Glutamatergic neuron (in vitro differentiated cells): ENCODE results near the gene MYH16. TPM values are rescaled to one million over a fixed set of nuclear protein-coding genes. Genes with fewer than 3 reads are reported as not detected.
"Not testable (repeated sequence)": the region's sequence is repeated elsewhere in the genome, so short reads cannot be mapped to it uniquely, and the experiment has no call there.

ENCODE experiments used
- DNase-seq: peaks from one replicate; pipeline ENCODE4 v3.0.0; 2022
- H3K27ac Mint-ChIP-seq: one replicate; pipeline ENCODE4 v1.8.0; 2020; ENCODE audit warnings: mild to moderate bottlenecking, mixed read lengths, inconsistent platforms; ENCODE audit not compliant: unreplicated experiment
- H3K27me3 Mint-ChIP-seq: one replicate; pipeline ENCODE4 v1.8.0; 2020; ENCODE audit warnings: mild to moderate bottlenecking, moderate library complexity, mixed read lengths, inconsistent platforms; ENCODE audit not compliant: unreplicated experiment
- H3K36me3 Mint-ChIP-seq: one replicate; pipeline ENCODE4 v1.8.0; 2020; ENCODE audit warnings: mild to moderate bottlenecking, mixed read lengths, inconsistent platforms; ENCODE audit not compliant: unreplicated experiment
- H3K4me1 Mint-ChIP-seq: one replicate; pipeline ENCODE4 v1.8.0; 2020; ENCODE audit warnings: mild to moderate bottlenecking, low read depth, mixed read lengths, inconsistent platforms; ENCODE audit not compliant: unreplicated experiment
- H3K4me3 Mint-ChIP-seq: one replicate; pipeline ENCODE4 v1.8.0; 2020; ENCODE audit warnings: mild to moderate bottlenecking, mixed read lengths, inconsistent platforms; ENCODE audit not compliant: unreplicated experiment
- H3K9me3 Mint-ChIP-seq: one replicate; pipeline ENCODE4 v1.8.0; 2020; ENCODE audit warnings: mild to moderate bottlenecking, moderate library complexity, mixed read lengths, inconsistent platforms; ENCODE audit not compliant: unreplicated experiment
- CTCF ChIP-seq: fragments of 200-600 bp; sonication (generic); IDR thresholded peaks from one replicate; pipeline ENCODE4 v1.5.0; 2021; ENCODE audit not compliant: partially characterized antibody, unreplicated experiment
- total RNA-seq: library from RNA; stranded (reverse); fragmentation: NEBNext Ultra II Directional; extraction: Animal tissue kit (Norgen Biotek cat#: 25700); gene quantifications from one replicate; pipeline ENCODE4 v1.2.1, GENCODE V29; 2021; ENCODE audit not compliant: unreplicated experiment

MYH16 gene
- total RNA-seq, 1 donor from 2014 or later: not detected

GRCh38 chr7:99331002-99331401, 58.4 kb downstream of the MYH16 start:
- peaks cover 8% of the 10 kb centered on the region for H3K4me1 Mint-ChIP-seq

GRCh38 chr7:99339595-99339994, 67.0 kb downstream of the MYH16 start:
- H3K27me3 Mint-ChIP-seq: peaks cover 4% of the 10 kb centered on the region
- H3K9me3 Mint-ChIP-seq: no peaks in the 10 kb centered on the region
- no peaks in the 10 kb centered on the region for H3K4me1 Mint-ChIP-seq
- no peak for TF ChIP-seq CTCF
- no peak overlapping the region for H3K27ac Mint-ChIP-seq
- H3K36me3 Mint-ChIP-seq: peaks cover 4% of the 10 kb centered on the region
- H3K4me3 Mint-ChIP-seq: no peak overlapping the region
- DNase-seq: no peak

More at GRCh38 chr7:99331002-99331401, 58.4 kb downstream of the MYH16 start:
- no peaks in the 10 kb centered on the region for H3K36me3 Mint-ChIP-seq
- H3K4me3 Mint-ChIP-seq: no peak overlapping the region
- H3K27me3 Mint-ChIP-seq: peaks cover 9% of the 10 kb centered on the region
- DNase-seq: no peak
- H3K9me3 Mint-ChIP-seq: peaks cover 6% of the 10 kb centered on the region
- H3K27ac Mint-ChIP-seq: no peak overlapping the region
- TF ChIP-seq CTCF: no peak

- TF ChIP-seq CTCF: no peak
- peaks cover 4% of the 10 kb centered on the region for H3K27me3 Mint-ChIP-seq
- H3K9me3 Mint-ChIP-seq: no peaks in the 10 kb centered on the region
- peaks cover 4% of the 10 kb centered on the region for H3K36me3 Mint-ChIP-seq
- H3K27ac Mint-ChIP-seq: no peak overlapping the region
- no peak overlapping the region for H3K4me3 Mint-ChIP-seq
- no peak for DNase-seq
- H3K4me1 Mint-ChIP-seq: no peaks in the 10 kb centered on the region
These were observed 68.0 kb downstream of the MYH16 start for GRCh38 chr7:99340659-99341058.

- H3K36me3 Mint-ChIP-seq: peaks cover 4% of the 10 kb centered on the region
- H3K4me3 Mint-ChIP-seq: no peak overlapping the region
- no peaks in the 10 kb centered on the region for H3K9me3 Mint-ChIP-seq
- H3K4me1 Mint-ChIP-seq: no peaks in the 10 kb centered on the region
- TF ChIP-seq CTCF: no peak
- no peak overlapping the region for H3K27ac Mint-ChIP-seq
- no peak for DNase-seq
- H3K27me3 Mint-ChIP-seq: no peaks in the 10 kb centered on the region
These were observed 71.5 kb downstream of the MYH16 start for GRCh38 chr7:99344061-99344647.

- not testable (repeated sequence) for H3K4me3 Mint-ChIP-seq, H3K27ac Mint-ChIP-seq, H3K9me3 Mint-ChIP-seq, H3K4me1 Mint-ChIP-seq, H3K36me3 Mint-ChIP-seq, H3K27me3 Mint-ChIP-seq, DNase-seq
These were observed 78.0 kb downstream of the MYH16 start for GRCh38 chr7:99350641-99351040.
